HL-60 (cell line): ENCODE results near the gene CHI3L1.

Experiments used
- GABPA ChIP-seq: IDR thresholded peaks from 2 replicates; pipeline ENCODE4 v1.6.1; 2012; ENCODE audit warnings: low read depth
- SPI1 ChIP-seq: IDR thresholded peaks from 2 replicates; pipeline ENCODE4 v1.6.1; 2012; ENCODE audit warnings: low read depth, mild to moderate bottlenecking, borderline replicate concordance
- TF ChIP-seq, protein P1 (sequence below): IDR thresholded peaks from one replicate; pipeline ENCODE4 v1.5.1; 2011; ENCODE audit warnings: low read length, control low read depth, inconsistent platforms; ENCODE audit not compliant: insufficient read depth
- TF ChIP-seq, protein P2 (sequence below): IDR thresholded peaks from 2 replicates; pipeline ENCODE4 v1.6.1; 2012; ENCODE audit warnings: low read depth; ENCODE audit not compliant: insufficient replicate concordance

- TF ChIP-seq, protein P1, sequence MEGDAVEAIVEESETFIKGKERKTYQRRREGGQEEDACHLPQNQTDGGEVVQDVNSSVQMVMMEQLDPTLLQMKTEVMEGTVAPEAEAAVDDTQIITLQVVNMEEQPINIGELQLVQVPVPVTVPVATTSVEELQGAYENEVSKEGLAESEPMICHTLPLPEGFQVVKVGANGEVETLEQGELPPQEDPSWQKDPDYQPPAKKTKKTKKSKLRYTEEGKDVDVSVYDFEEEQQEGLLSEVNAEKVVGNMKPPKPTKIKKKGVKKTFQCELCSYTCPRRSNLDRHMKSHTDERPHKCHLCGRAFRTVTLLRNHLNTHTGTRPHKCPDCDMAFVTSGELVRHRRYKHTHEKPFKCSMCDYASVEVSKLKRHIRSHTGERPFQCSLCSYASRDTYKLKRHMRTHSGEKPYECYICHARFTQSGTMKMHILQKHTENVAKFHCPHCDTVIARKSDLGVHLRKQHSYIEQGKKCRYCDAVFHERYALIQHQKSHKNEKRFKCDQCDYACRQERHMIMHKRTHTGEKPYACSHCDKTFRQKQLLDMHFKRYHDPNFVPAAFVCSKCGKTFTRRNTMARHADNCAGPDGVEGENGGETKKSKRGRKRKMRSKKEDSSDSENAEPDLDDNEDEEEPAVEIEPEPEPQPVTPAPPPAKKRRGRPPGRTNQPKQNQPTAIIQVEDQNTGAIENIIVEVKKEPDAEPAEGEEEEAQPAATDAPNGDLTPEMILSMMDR: peak; percentile 67
- no peak for TF ChIP-seq SPI1
- no peak for TF ChIP-seq GABPA
- TF ChIP-seq, protein P2, sequence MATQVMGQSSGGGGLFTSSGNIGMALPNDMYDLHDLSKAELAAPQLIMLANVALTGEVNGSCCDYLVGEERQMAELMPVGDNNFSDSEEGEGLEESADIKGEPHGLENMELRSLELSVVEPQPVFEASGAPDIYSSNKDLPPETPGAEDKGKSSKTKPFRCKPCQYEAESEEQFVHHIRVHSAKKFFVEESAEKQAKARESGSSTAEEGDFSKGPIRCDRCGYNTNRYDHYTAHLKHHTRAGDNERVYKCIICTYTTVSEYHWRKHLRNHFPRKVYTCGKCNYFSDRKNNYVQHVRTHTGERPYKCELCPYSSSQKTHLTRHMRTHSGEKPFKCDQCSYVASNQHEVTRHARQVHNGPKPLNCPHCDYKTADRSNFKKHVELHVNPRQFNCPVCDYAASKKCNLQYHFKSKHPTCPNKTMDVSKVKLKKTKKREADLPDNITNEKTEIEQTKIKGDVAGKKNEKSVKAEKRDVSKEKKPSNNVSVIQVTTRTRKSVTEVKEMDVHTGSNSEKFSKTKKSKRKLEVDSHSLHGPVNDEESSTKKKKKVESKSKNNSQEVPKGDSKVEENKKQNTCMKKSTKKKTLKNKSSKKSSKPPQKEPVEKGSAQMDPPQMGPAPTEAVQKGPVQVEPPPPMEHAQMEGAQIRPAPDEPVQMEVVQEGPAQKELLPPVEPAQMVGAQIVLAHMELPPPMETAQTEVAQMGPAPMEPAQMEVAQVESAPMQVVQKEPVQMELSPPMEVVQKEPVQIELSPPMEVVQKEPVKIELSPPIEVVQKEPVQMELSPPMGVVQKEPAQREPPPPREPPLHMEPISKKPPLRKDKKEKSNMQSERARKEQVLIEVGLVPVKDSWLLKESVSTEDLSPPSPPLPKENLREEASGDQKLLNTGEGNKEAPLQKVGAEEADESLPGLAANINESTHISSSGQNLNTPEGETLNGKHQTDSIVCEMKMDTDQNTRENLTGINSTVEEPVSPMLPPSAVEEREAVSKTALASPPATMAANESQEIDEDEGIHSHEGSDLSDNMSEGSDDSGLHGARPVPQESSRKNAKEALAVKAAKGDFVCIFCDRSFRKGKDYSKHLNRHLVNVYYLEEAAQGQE: no peak
Measured at GRCh38 chr1:203216274-203217138, 30.0 kb upstream of the CHI3L1 start.
